AG04450 (cell line): ENCODE results near the gene APEH. TPM values are rescaled to one million over a fixed set of nuclear protein-coding genes. Genes with fewer than 3 reads are reported as not detected.

Experiments
- CTCF ChIA-PET: fragments of 300-600, 350-600 bp; formaldehyde crosslinking; extraction: SDS; loops from one replicate; lab custom pipeline; 2022; ENCODE audit warnings: antibody characterized with exemption, inconsistent platforms; lab: Charles Lee
- POLR2A ChIA-PET: fragments of 350-600 bp; formaldehyde crosslinking; extraction: SDS; loops from one replicate; lab custom pipeline; 2021; ENCODE audit warnings: antibody characterized with exemption, inconsistent platforms; lab: Yijun Ruan, JAX
- DNase-seq: peaks from one replicate; pipeline ENCODE4 v3.0.0-alpha.2; 2011; ENCODE audit warnings: low read depth, low spot score
- H3K27ac ChIP-seq: one replicate; pipeline ENCODE4 v1.5.1; 2012; ENCODE audit warnings: low read depth, low read length, control low read depth
- H3K27me3 ChIP-seq: one replicate; pipeline ENCODE4 v1.6.0; 2012; ENCODE audit warnings: low read length; ENCODE audit not compliant: control insufficient read depth, insufficient read depth
- H3K4me3 ChIP-seq: 2 replicates; pipeline ENCODE4 v1.5.1; 2011; ENCODE audit warnings: mild to moderate bottlenecking, low read depth, low read length, control low read depth
- H3K9me3 ChIP-seq: 2 replicates; pipeline ENCODE4 v1.5.1; 2012; ENCODE audit warnings: low read length; ENCODE audit not compliant: control insufficient read depth, insufficient read depth
- CTCF ChIP-seq: IDR thresholded peaks from 2 replicates; pipeline ENCODE4 v1.5.1; 2011; ENCODE audit warnings: low read depth, low read length, control low read depth, inconsistent platforms
- polyA plus RNA-seq: library from polyadenylated mRNA; depleted of rRNA; stranded (reverse); fragments of >200 nt; gene quantifications from 2 replicates; pipeline ENCODE4 v1.2.3, GENCODE V29; 2011

The APEH gene
- polyA plus RNA-seq, 1 experiment: 85.3 TPM

GRCh38 chr3:49724586-49724985 is 50.4 kb downstream of the APEH start:
- peak overlapping the region; percentile 65 for H3K4me3 ChIP-seq
- ChIA-PET POLR2A (interaction anchor here (1.0 to 1.2 kb wide), 2 partner anchors 9 to 81 kb away, joined by 3 to 4 read pairs; no protein-coding TSS in a partner anchor), CTCF (no interaction called here)
- DNase-seq: no peak
- TF ChIP-seq CTCF: no peak
- peak overlapping the region; percentile 91 for H3K27ac ChIP-seq
- no peaks in the 10 kb centered on the region for H3K9me3 ChIP-seq
- no peaks in the 10 kb centered on the region for H3K27me3 ChIP-seq

- TF ChIP-seq CTCF: no peak
- DNase-seq: no peak
- Histone ChIP-seq H3K27me3 (no peaks in the 10 kb centered on the region), H3K4me3 (no peak overlapping the region), H3K9me3 (no peaks in the 10 kb centered on the region), H3K27ac (no peak overlapping the region)
- ChIA-PET POLR2A (no interaction called here), CTCF (no interaction called here)
Observed at GRCh38 chr3:49725906-49726681, 51.9 kb downstream of the APEH start.

- TF ChIP-seq CTCF: no peak
- CTCF ChIA-PET: no interaction called here
- no peak for DNase-seq
- POLR2A ChIA-PET: no interaction called here
- Histone ChIP-seq H3K4me3 (no peak overlapping the region), H3K27me3 (no peaks in the 10 kb centered on the region), H3K27ac (no peak overlapping the region), H3K9me3 (no peaks in the 10 kb centered on the region)
Observed at GRCh38 chr3:49727154-49727923, 53.2 kb downstream of the APEH start.

- ChIA-PET CTCF (no interaction called here), POLR2A (no interaction called here)
- Histone ChIP-seq H3K27ac (no peak overlapping the region), H3K4me3 (no peak overlapping the region), H3K27me3 (no peaks in the 10 kb centered on the region), H3K9me3 (no peaks in the 10 kb centered on the region)
- DNase-seq: no peak
- no peak for TF ChIP-seq CTCF
Observed at GRCh38 chr3:49727924-49728361, 53.8 kb downstream of the APEH start.

GRCh38 chr3:49729966-49730609 is 55.9 kb downstream of the APEH start:
- H3K9me3 ChIP-seq: no peaks in the 10 kb centered on the region
- no peak for TF ChIP-seq CTCF
- ChIA-PET POLR2A (no interaction called here), CTCF (no interaction called here)
- DNase-seq: no peak
- H3K27ac ChIP-seq: no peak overlapping the region
- H3K4me3 ChIP-seq: no peak overlapping the region
- no peaks in the 10 kb centered on the region for H3K27me3 ChIP-seq
